ENCODE data around the gene ZNF774.
A peak's percentile ranks its signal among the peaks of the same experiment; 100 is the strongest.
"Not testable (repeated sequence)": the region's sequence is repeated elsewhere in the genome, so short reads cannot be mapped to it uniquely, and the experiment has no call there.

ZNF774 gene

DNA sequence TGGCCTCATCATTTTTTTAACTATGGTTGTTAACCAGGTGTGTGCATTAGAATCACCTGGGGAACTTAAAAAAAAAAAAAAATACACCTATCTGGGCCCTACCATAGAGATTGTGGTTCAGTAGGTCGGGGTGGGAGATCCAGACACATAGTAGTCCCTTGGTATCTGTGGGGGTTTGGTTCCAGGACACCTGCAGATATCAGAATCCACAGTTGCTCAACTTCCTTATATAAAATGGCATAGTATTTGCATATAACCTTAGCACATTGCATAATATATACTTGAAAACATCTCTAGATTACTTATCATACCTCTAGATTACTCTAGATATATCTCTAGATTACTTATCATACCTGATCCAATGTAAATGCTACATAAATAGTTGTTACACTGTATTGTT lies 41.0 kb downstream of the ZNF774 start:
- no peak for DNase-seq

GRCh38 chr15:90394074-90394473 lies 42.0 kb downstream of the ZNF774 start:
- DNase-seq, result no peak

GRCh38 chr15:90394748-90395442 lies 42.8 kb downstream of the ZNF774 start:
- no peak for DNase-seq

DNA sequence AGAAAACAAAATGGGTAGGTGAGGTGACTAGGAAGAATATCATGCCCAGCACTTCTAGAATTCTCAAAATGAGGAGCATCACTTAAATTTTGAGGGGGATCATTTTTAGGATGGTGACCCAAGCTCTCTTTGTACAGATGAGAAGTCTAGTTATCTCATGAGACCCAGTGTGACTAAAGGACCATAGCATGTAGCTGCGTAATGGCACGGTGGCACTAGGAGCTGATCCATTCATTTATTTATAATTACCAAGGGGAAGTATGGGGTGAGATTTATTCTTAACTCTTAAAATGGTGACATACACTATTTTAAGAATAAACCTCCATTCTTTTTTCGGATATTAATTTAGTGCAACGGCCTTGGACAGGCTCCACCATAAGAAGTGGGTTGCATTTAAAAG lies 44.2 kb downstream of the ZNF774 start:
- DNase-seq, result no peak

GRCh38 chr15:90400005-90400758 lies 48.1 kb downstream of the ZNF774 start:
- no peak for DNase-seq

DNA sequence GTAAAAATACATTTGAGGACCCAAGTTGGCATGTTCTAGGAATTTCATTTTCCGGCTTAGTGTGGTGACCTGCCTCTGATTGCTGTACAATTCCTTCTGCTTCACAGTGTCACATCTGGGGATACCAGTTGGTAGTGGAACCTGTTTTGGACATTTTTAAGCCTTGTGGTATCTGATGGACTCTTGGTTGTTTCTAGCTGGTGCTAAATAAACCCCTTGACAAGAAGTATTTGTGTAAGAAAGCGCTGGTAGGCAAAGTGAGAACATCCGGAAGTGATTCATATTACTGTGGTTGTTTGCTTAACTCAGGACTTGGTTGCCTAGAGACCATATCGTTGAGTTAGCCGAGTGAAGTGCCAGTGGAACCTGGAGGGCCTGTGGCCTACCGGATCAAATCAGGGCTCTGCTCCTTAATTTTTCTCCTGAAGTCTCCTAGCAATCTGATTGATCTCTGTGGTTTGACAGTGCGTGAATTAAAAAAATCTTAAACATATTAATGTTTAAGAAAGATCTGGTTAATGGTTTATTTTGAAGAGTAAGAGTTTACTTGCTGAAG lies 48.8 kb downstream of the ZNF774 start:
- peak; percentile 44 for DNase-seq

DNA sequence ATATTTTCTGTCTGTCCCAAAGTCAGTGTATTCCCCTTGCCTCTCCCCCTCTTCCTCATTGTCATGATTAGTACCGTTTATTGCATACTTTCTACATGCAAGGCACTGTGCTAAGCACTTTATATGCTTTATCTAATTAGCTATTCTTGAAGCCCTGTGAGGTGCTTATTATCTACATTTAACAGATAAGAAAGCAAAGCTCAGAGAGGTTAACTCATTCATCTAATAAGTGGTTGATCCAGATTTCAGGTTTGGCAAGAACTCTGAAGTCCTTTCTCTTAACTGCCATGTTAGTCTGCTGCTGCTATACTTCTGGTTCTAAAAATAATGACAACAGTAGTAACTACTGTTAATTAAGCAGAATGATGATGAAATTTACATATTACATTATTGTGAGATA lies 49.4 kb downstream of the ZNF774 start:
- DNase-seq, result no peak

- DNase-seq, result peak; percentile 85
These were observed 50.1 kb downstream of the ZNF774 start for GRCh38 chr15:90402223-90402622.

DNA sequence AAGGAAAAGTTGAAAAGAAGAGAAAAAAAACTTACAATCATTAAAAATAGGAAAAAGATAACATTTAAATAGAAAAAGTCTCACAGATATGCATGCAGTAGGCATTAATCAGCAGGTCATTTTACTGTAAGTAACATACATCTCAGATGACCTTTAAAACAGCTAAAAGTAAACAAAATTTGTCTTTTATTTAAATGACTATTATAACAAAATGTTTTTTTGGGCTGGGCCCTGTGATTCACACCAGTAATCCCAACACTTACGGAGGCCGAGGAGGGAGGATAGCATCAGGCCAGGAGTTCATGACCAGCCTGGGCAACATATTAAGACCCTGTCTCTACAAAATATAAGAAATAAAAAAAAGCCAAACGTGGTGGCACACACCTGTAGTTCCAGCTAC lies 50.7 kb downstream of the ZNF774 start:
- DNase-seq, result no peak

GRCh38 chr15:90405055-90405607 lies 53.0 kb downstream of the ZNF774 start:
- DNase-seq, result no peak

DNA sequence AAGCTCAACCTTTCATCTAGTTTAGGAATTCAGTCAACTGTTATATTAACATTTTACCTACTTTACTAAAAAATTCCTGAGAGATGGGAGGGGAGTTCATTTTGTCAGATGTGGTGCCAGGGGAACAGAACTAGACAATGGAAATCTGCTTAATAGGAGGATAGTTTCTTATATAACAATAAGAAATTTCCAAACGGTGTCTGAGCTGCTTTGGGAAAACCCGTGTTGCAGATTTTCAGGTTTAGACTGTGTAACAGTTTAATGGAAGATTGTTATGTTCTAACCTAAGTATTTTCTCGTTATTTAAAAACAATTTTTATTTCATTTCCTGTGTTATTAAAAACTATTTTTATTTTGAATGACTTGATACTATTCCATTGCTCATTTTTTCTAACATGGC lies 55.3 kb downstream of the ZNF774 start:
- DNase-seq, result no peak

GRCh38 chr15:90407871-90408317 lies 55.8 kb downstream of the ZNF774 start:
- DNase-seq, result no peak

DNA sequence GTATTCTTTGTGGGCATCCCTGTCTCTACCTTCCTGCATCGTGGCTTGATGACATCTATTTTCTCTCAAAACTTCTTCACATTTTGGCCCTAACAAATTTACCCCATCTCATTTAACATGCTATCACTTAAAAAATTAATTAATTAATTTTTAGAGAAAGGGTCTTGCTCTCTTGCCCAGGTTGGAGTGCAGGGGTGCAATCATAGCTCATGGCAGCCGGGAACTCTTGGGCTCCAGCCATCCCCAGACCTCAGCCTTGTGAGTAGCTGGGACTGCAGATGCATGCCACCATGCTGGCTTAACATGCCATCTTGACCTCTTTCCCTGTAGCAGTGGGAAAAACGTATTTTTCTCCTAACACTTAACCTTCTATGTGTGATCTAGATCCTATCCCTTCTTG lies 56.6 kb downstream of the ZNF774 start:
- no peak for DNase-seq

DNA sequence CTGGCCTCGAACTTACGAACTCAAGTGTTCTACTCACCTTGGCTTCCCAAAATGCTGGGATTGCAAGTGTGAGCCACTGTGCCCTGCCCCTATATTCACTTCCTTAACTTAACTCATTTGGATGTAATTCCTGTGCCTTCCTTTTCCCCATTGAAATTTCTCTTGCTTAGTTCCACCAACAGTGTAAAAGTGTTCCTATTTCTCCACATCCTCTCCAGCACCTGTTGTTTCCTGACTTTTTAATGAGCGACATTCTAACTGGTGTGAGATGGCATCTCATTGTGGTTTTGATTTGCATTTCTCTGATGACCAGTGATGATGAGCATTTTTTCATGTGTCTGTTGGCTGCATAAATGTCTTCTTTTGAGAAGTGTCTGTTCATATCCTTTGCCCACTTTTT lies 57.5 kb downstream of the ZNF774 start:
- DNase-seq, result not testable (repeated sequence)

DNA sequence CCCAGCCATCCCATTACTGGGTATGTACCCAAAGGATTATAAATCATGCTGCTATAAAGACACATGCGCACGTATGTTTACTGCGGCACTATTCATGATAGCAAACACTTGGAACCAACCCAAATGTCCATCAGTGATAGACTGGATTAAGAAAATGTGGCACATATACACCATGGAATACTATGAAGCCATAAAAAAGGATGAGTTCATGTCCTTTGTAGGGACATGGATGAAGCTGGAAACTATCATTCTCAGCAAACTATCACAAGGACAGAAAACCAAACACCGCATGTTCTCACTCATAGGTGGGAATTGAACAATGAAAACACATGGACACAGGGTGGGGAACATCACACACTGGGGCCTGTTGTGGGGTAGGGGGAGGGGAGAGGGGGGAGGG lies 58.2 kb downstream of the ZNF774 start:
- not testable (repeated sequence) for DNase-seq

- no peak for DNase-seq
These were observed 59.1 kb downstream of the ZNF774 start for GRCh38 chr15:90411176-90411575.

All from NCI-H446 treated with DMSO at 0.1 percent for 48 hours (cell line).